H1 (cell line): Measurements from ENCODE around the gene TMSB10. TPM values are rescaled to one million over a fixed set of nuclear protein-coding genes. Genes with fewer than 3 reads are reported as not detected.

ENCODE experiments used
- CTCF ChIA-PET: fragments of 300-600 bp; sonication (Branson Sonifier 250); formaldehyde crosslinking; loops from one replicate; lab custom pipeline; 2021; ENCODE audit not compliant: partially characterized antibody; lab: Charles Lee
- POLR2A ChIA-PET: fragments of 300-600 bp; sonication (Branson Sonifier 250); formaldehyde crosslinking; loops from one replicate; lab custom pipeline; 2021; ENCODE audit warnings: inconsistent platforms; ENCODE audit not compliant: partially characterized antibody; lab: Charles Lee
- DNase-seq, 2 experiments: peaks; one replicate each; pipeline versions ENCODE4 v3.0.0 to v3.0.0-alpha.2; 2010 to 2022; ENCODE audit warnings: low spot score in 2 of 2, low read depth in 1 of 2, mixed read lengths in 1 of 2
- FAIRE-seq: peaks from 2 replicates; lab custom pipeline; 2011; peaks lifted over from hg19 to GRCh38; lab: Jason Lieb, UNC
- H2AFZ ChIP-seq: 2 replicates; pipeline ENCODE4 v1.8.1; 2012; ENCODE audit warnings: low read length, inconsistent platforms
- H2AK5ac ChIP-seq: 2 replicates; pipeline ENCODE4 v1.6.1; 2013; ENCODE audit warnings: low read depth, low read length
- H2BK120ac ChIP-seq: replicated peaks from 2 replicates; pipeline ENCODE3; 2013; ENCODE audit warnings: low read depth, low read length, inconsistent platforms
- H2BK12ac ChIP-seq: 2 replicates; pipeline ENCODE4 v1.6.1; 2013; ENCODE audit warnings: low read depth, low read length
- H2BK15ac ChIP-seq: 2 replicates; pipeline ENCODE4 v1.6.1; 2013; ENCODE audit warnings: low read length
- H2BK20ac ChIP-seq: 2 replicates; pipeline ENCODE4 v1.6.1; 2013; ENCODE audit warnings: low read length
- H2BK5ac ChIP-seq: 2 replicates; pipeline ENCODE4 v1.6.1; 2013; ENCODE audit warnings: low read depth, low read length
- H3K14ac ChIP-seq: 2 replicates; pipeline ENCODE4 v1.6.1; 2013; ENCODE audit warnings: inconsistent platforms; ENCODE audit not compliant: insufficient read length
- H3K18ac ChIP-seq: 2 replicates; pipeline ENCODE4 v1.6.1; 2013; ENCODE audit warnings: low read length; ENCODE audit errors: extremely low read depth
- H3K23ac ChIP-seq: 2 replicates; pipeline ENCODE4 v1.6.1; 2013; ENCODE audit warnings: inconsistent platforms; ENCODE audit not compliant: insufficient read length
- H3K23me2 ChIP-seq: 2 replicates; pipeline ENCODE4 v1.6.1; 2013; ENCODE audit warnings: low read depth, low read length
- H3K27ac ChIP-seq: 2 replicates; pipeline ENCODE4 v1.6.1; 2011; ENCODE audit warnings: low read depth, low read length, inconsistent platforms
- H3K27me3 ChIP-seq, 4 experiments: replicated peaks in 1 of 4; 1 replicate in 1 of 4; 2 replicates in 3 of 4; pipeline versions ENCODE4 v1.6.1 to v1.8.1; 2011 to 2013; ENCODE audit warnings: low read length in 3 of 4, mild to moderate bottlenecking in 3 of 4, inconsistent platforms in 2 of 4, mixed read lengths in 2 of 4, moderate library complexity in 1 of 4; ENCODE audit not compliant: control insufficient read depth in 3 of 4, insufficient read depth in 3 of 4; ENCODE audit errors: extremely low read depth in 1 of 4
- H3K36me3 ChIP-seq, 4 experiments: 2 replicates each; pipeline versions ENCODE4 v1.6.1 to v1.8.1; 2011 to 2013; ENCODE audit warnings: mild to moderate bottlenecking in 4 of 4, low read length in 3 of 4, moderate library complexity in 2 of 4, control low read depth in 1 of 4, inconsistent platforms in 1 of 4; ENCODE audit not compliant: insufficient read depth in 4 of 4, control insufficient read depth in 2 of 4
- H3K4ac ChIP-seq: replicated peaks from 2 replicates; pipeline ENCODE3; 2013; ENCODE audit warnings: low read length, low read depth, mixed read lengths, inconsistent platforms; ENCODE audit not compliant: insufficient read length
- H3K4me1 ChIP-seq, 4 experiments: replicated peaks in 1 of 4; 1 replicate in 1 of 4; 2 replicates in 3 of 4; pipeline versions ENCODE4 v1.6.1 to v1.8.1; 2011 to 2013; ENCODE audit warnings: low read length in 3 of 4, inconsistent platforms in 2 of 4, mixed read lengths in 1 of 4; ENCODE audit not compliant: insufficient read depth in 4 of 4, control insufficient read depth in 3 of 4
- H3K4me2 ChIP-seq, 2 experiments: 2 replicates each; pipeline versions ENCODE4 v1.6.1 to v1.8.1; 2011 to 2013; ENCODE audit warnings: low read depth in 2 of 2, low read length in 2 of 2, control low read depth in 1 of 2, inconsistent platforms in 1 of 2, mild to moderate bottlenecking in 1 of 2; ENCODE audit not compliant: insufficient read depth in 1 of 2
- H3K4me3 ChIP-seq, 4 experiments: fragments of 200-600, 300-600 bp in 1 of 4; sonication (generic), shearing (Covaris generic), sonication (Bioruptor Twin) in 1 of 4; 2 replicates each; pipeline versions ENCODE4 v1.5.1 to v1.8.1; 2011 to 2016; ENCODE audit warnings: low read length in 4 of 4, low read depth in 3 of 4, control low read depth in 2 of 4, inconsistent platforms in 2 of 4, mild to moderate bottlenecking in 2 of 4, mixed read lengths in 1 of 4, moderate library complexity in 1 of 4; ENCODE audit not compliant: insufficient read depth in 2 of 4; ENCODE audit errors: extremely low read depth in 1 of 4
- H3K56ac ChIP-seq: replicated peaks from 2 replicates; pipeline ENCODE3; 2013; ENCODE audit warnings: low read depth, mild to moderate bottlenecking, mixed read lengths, low read length, inconsistent platforms; ENCODE audit not compliant: insufficient read length
- H3K79me1 ChIP-seq: 2 replicates; pipeline ENCODE4 v1.6.1; 2013; ENCODE audit warnings: low read depth, low read length, control low read depth
- H3K79me2 ChIP-seq, 2 experiments: 2 replicates each; pipeline versions ENCODE4 v1.6.1 to v1.8.1; 2012 to 2013; ENCODE audit warnings: low read length in 2 of 2, mild to moderate bottlenecking in 2 of 2, inconsistent platforms in 1 of 2; ENCODE audit not compliant: insufficient read depth in 2 of 2, control insufficient read depth in 1 of 2
- H3K9ac ChIP-seq, 4 experiments: replicated peaks in 1 of 4; 1 replicate in 1 of 4; 2 replicates in 3 of 4; pipeline versions ENCODE4 v1.6.1 to v1.8.1; 2011 to 2013; ENCODE audit warnings: low read depth in 3 of 4, low read length in 3 of 4, control low read depth in 2 of 4, mild to moderate bottlenecking in 2 of 4, moderate library complexity in 2 of 4, inconsistent platforms in 1 of 4; ENCODE audit errors: extremely low read depth in 1 of 4
- H3K9me3 ChIP-seq, 2 experiments: 2 replicates each; pipeline versions ENCODE4 v1.6.1 to v1.8.1; 2012 to 2013; ENCODE audit warnings: mild to moderate bottlenecking in 2 of 2, moderate library complexity in 2 of 2, control low read depth in 1 of 2, inconsistent platforms in 1 of 2, low read depth in 1 of 2, low read length in 1 of 2, mixed read lengths in 1 of 2; ENCODE audit not compliant: insufficient read depth in 2 of 2
- H4K20me1 ChIP-seq, 2 experiments: replicated peaks in 1 of 2; 2 replicates each; pipeline versions ENCODE3 to v1.8.1; 2011 to 2013; ENCODE audit warnings: inconsistent platforms in 2 of 2, low read length in 2 of 2, mild to moderate bottlenecking in 1 of 2; ENCODE audit not compliant: insufficient read depth in 2 of 2, control insufficient read depth in 1 of 2
- H4K5ac ChIP-seq: 2 replicates; pipeline ENCODE4 v1.6.1; 2013; ENCODE audit warnings: low read length, low read depth, mixed read lengths, inconsistent platforms; ENCODE audit not compliant: insufficient read length
- H4K8ac ChIP-seq: 2 replicates; pipeline ENCODE4 v1.8.0; 2013; ENCODE audit warnings: mild to moderate bottlenecking, moderate library complexity, low read length, inconsistent platforms; ENCODE audit not compliant: insufficient read depth; ENCODE audit errors: extremely low read depth
- H4K91ac ChIP-seq: replicated peaks from 2 replicates; pipeline ENCODE3; 2013; ENCODE audit warnings: low read length, mixed read lengths, inconsistent platforms; ENCODE audit not compliant: insufficient read length
- BCL11A ChIP-seq, 2 experiments: IDR thresholded peaks; one replicate each; pipeline ENCODE4 v1.6.1; 2011; ENCODE audit warnings: low read depth in 2 of 2, low read length in 2 of 2, mild to moderate bottlenecking in 2 of 2
- CBX5 ChIP-seq: fragments of 300-800, 300-1000 bp; sonication (generic); IDR thresholded peaks from 2 replicates; pipeline ENCODE4 v1.7.1; 2016; ENCODE audit warnings: antibody characterized with exemption, low read length, low read depth
- CBX8 ChIP-seq: fragments of 300-800, 300-1000 bp; sonication (generic); IDR thresholded peaks from 2 replicates; pipeline ENCODE4 v1.7.1; 2016; ENCODE audit warnings: low read depth, low read length, borderline replicate concordance
- JUN ChIP-seq: IDR thresholded peaks from 2 replicates; pipeline ENCODE4 v1.6.1; 2011; ENCODE audit warnings: low read depth, mild to moderate bottlenecking, improper control_type of control experiment, low read length
- KDM4A ChIP-seq: IDR thresholded peaks from one replicate; pipeline ENCODE4 v1.7.1; 2012; ENCODE audit warnings: low read depth, mild to moderate bottlenecking, moderate library complexity, low read length, inconsistent platforms; ENCODE audit not compliant: severe bottlenecking
- KDM5A ChIP-seq: fragments of 200-600 bp; IDR thresholded peaks from 2 replicates; pipeline ENCODE4 v1.7.1; 2012; ENCODE audit warnings: mild to moderate bottlenecking, low read length, inconsistent platforms, mixed read lengths
- POLR2A ChIP-seq, 2 experiments: IDR thresholded peaks; 1 replicate in 1 of 2; 2 replicates in 1 of 2; pipeline ENCODE4 v1.6.1; 2011; ENCODE audit warnings: low read depth in 2 of 2, low read length in 2 of 2, mild to moderate bottlenecking in 2 of 2; ENCODE audit errors: control extremely low read depth in 1 of 2
- SIN3A ChIP-seq, 2 experiments: IDR thresholded peaks in 1 of 2; conservative IDR thresholded peaks in 1 of 2; 2 replicates each; pipeline ENCODE4 v1.6.1; 2011 to 2012; ENCODE audit warnings: low read length in 2 of 2, improper control_type of control experiment in 1 of 2, low read depth in 1 of 2, mild to moderate bottlenecking in 1 of 2
- TAF1 ChIP-seq: IDR thresholded peaks from 2 replicates; pipeline ENCODE4 v1.6.1; 2011; ENCODE audit warnings: mild to moderate bottlenecking, low read depth, low read length
- TBP ChIP-seq: IDR thresholded peaks from 2 replicates; pipeline ENCODE4 v1.6.1; 2011; ENCODE audit warnings: low read depth, low read length, improper control_type of control experiment
- YY1 ChIP-seq: IDR thresholded peaks from 2 replicates; pipeline ENCODE4 v1.6.1; 2011; ENCODE audit warnings: low read depth, mild to moderate bottlenecking, low read length
- ZNF274 ChIP-seq: IDR thresholded peaks from 2 replicates; pipeline ENCODE4 v1.7.0; 2012; ENCODE audit warnings: low read length, borderline replicate concordance; ENCODE audit errors: extremely low read depth
- WGBS, 2 experiments: shearing (Covaris generic) in 1 of 2; methylation state at CpG; one replicate each; pipeline versions ENCODE4 v1.1.6 to v1.1.7; 2013 to 2015; ENCODE audit warnings: low lambda C conversion rate in 2 of 2, mixed read lengths in 2 of 2, inconsistent platforms in 1 of 2, low coverage in 1 of 2, missing lambda C conversion rate in 1 of 2; ENCODE audit not compliant: insufficient replicate concordance in 2 of 2, insufficient coverage in 1 of 2, insufficient read length in 1 of 2; ENCODE audit errors: extremely low coverage in 1 of 2, missing lambda C conversion rate in 1 of 2; 5-methylcytosine and 5-hydroxymethylcytosine counted together
- polyA plus RNA-seq, 7 experiments: library from polyadenylated mRNA; depleted of rRNA in 3 of 7; stranded (reverse) in 5 of 7; unstranded in 2 of 7; fragments of >200 nt in 5 of 7; fragments of 200-250 nt in 2 of 7; gene quantifications; 1 replicate in 5 of 7; 2 replicates in 1 of 7; 4 replicates in 1 of 7; pipeline versions ENCODE4 v1.2.1 to v1.2.3, GENCODE V29; 2011 to 2013; ENCODE audit warnings: missing spikeins in 2 of 7, mixed read lengths in 2 of 7
- total RNA-seq: library from RNA; stranded (reverse); fragmentation: NEBNext Ultra II Directional; extraction: Animal tissue kit (Norgen Biotek cat#: 25700); gene quantifications from 2 replicates; pipeline ENCODE4 v1.2.1, GENCODE V29; 2021

TMSB10 gene
- total and polyA plus RNA-seq, 2 of the 8 experiments (the other 6 are each of a cell fraction or from before 2014, with no cell fraction given): 593 to 1,075 TPM

- Histone ChIP-seq H3K27me3 (peaks cover 16 to 36% (median 30%) of the 10 kb centered on the region in 4 experiments), H2AFZ (no peak overlapping the region), H4K8ac (no peak overlapping the region), H2BK15ac (peak overlapping the region; percentile 66; the same call in 1 of the 2 replicates), H3K4me1 (peaks cover 7 to 17% (median 14%) of the 10 kb centered on the region in 4 experiments), H2BK5ac (peak overlapping the region; percentile 67; the same call in 1 of the 2 replicates), H3K23me2 (no peaks in the 10 kb centered on the region; the same call in 1 of the 2 replicates), H3K14ac (no peak overlapping the region), H4K5ac (no peak overlapping the region), H4K91ac (no peak overlapping the region), H3K4me2 (peak overlapping the region in 1 of 2 experiments; percentile 65; a peak in 1 of 4 replicates), H3K79me2 (no peaks in the 10 kb centered on the region), H3K79me1 (peaks cover 2% of the 10 kb centered on the region), H2BK120ac (no peak overlapping the region), H4K20me1 (peaks cover 0 to 3% of the 10 kb centered on the region in 2 experiments), H2AK5ac (peak overlapping the region; percentile 92), H3K27ac (no peak overlapping the region), H3K4me3 (no peak overlapping the region), H2BK12ac (peak overlapping the region; percentile 78), H3K56ac (no peak overlapping the region), H3K9me3 (no peaks in the 10 kb centered on the region), H3K36me3 (no peaks in the 10 kb centered on the region), H3K23ac (no peak overlapping the region), H3K9ac (no peak overlapping the region), H3K4ac (no peak overlapping the region), H3K18ac (no peak overlapping the region), H2BK20ac (0 out of 2 replicates have a peak overlapping the region, but pooled peaks have one; percentile 56)
- ChIA-PET POLR2A (interaction anchor here (1.2 kb wide), 1 partner anchor 38 kb away, joined by 4 read pairs; no protein-coding TSS in a partner anchor), CTCF (interaction anchor here (0.6 to 3.6 kb wide), 14 partner anchors 7 to 225 kb away, joined by 3 to 25 read pairs (median 11); partner anchors contain the start of gene TRABD2A)
- 88% methylated on average over 6 of the region's 6 CpGs; no CpG with 5 or more reads in 1 of the 2 experiments for WGBS, 2 experiments
- FAIRE-seq: no peak
- TF ChIP-seq CBX5: no peak
- no peak for TF ChIP-seq SIN3A (conservative IDR thresholded peaks at IDR 0.05 in 1 of 2, IDR thresholded peaks at IDR 0.05 in 1 of 2; ENCODE audit: low read depth in 1 of 2, low read length in 2 of 2)
- no peak for TF ChIP-seq KDM5A
- no peak for TF ChIP-seq BCL11A (IDR thresholded peaks at IDR 0.05; ENCODE audit: low read depth in 2 of 2, low read length in 2 of 2)
- no peak for TF ChIP-seq KDM4A
- no peak for TF ChIP-seq JUN
- no peak for TF ChIP-seq TAF1
- TF ChIP-seq POLR2A (IDR thresholded peaks at IDR 0.05; ENCODE audit: control extremely low read depth in 1 of 2, low read depth in 2 of 2, low read length in 2 of 2): no peak
- TF ChIP-seq TBP: no peak
- no peak for TF ChIP-seq CBX8
- TF ChIP-seq ZNF274: no peak
- no peak for TF ChIP-seq YY1
- DNase-seq: no peak
Observed at GRCh38 chr2:84856787-84857186, 48.7 kb upstream of the TMSB10 start.
